ENCODE results near the gene GABARAP.
A peak's percentile ranks its signal among the peaks of the same experiment; 100 is the strongest.

GABARAP gene

DNA sequence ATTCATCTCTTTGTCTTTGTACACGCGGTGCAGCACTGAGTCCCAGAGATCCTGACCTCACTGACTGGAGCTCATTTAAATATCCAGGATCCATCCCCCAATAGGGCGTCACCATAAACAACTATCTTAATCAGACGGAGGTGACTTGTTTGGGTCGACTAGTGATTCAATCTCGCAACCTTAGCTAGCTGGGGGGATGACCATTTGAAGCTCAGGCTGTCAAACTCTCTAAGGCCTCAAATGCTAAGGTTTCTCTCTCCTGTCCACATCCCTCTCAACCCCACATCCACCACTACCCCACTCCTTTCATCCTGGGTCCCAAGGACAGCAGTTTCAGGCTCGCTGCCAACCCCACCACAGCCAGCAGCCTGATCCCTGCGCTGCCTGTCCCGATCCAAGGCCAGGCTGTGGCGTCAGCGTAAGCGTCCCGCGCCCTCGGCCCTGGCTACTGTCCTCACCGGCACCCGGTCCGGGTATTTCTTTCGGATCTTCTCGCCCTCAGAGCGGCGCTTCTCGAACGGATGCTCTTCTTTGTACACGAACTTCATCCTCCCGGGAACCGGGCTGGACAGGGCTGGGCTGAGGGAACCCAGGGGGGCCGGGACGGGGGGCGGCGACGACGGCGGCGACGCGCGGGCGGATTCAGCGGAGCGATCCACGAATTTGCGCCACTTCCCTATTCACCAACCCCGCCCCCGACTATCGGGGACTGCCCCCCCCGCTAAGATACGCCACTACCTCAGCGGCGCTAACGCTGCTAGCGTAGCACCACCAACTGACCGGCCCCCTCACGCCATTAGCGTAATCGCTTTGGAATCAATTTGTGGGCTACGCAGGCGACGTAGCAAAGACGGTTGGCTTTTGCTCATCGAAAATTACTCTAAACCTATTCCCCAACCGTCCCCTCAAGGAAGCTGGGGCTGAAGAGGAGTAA lies at the start of gene GABARAP (continued):
- no peak; the same call in 1 of the 2 replicates for TF ChIP-seq ZXDB (tag by site-specific recombination; IDR thresholded peaks at IDR 0.05)
- no peak for TF ChIP-seq ZNF529 (tag by site-specific recombination; IDR thresholded peaks at IDR 0.05; ENCODE audit: insufficient replicate concordance)
- TF ChIP-seq, protein P1, sequence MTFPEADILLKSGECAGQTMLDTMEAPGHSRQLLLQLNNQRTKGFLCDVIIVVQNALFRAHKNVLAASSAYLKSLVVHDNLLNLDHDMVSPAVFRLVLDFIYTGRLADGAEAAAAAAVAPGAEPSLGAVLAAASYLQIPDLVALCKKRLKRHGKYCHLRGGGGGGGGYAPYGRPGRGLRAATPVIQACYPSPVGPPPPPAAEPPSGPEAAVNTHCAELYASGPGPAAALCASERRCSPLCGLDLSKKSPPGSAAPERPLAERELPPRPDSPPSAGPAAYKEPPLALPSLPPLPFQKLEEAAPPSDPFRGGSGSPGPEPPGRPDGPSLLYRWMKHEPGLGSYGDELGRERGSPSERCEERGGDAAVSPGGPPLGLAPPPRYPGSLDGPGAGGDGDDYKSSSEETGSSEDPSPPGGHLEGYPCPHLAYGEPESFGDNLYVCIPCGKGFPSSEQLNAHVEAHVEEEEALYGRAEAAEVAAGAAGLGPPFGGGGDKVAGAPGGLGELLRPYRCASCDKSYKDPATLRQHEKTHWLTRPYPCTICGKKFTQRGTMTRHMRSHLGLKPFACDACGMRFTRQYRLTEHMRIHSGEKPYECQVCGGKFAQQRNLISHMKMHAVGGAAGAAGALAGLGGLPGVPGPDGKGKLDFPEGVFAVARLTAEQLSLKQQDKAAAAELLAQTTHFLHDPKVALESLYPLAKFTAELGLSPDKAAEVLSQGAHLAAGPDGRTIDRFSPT (tag by site-specific recombination; IDR thresholded peaks at IDR 0.05) = no peak; the same call in 1 of the 2 replicates
- TF ChIP-seq GLIS2 (tag by site-specific recombination; IDR thresholded peaks at IDR 0.05) = peak; percentile 98
- TF ChIP-seq FEZF1 (tag by site-specific recombination; IDR thresholded peaks at IDR 0.05) = no peak
- TF ChIP-seq, protein P2, sequence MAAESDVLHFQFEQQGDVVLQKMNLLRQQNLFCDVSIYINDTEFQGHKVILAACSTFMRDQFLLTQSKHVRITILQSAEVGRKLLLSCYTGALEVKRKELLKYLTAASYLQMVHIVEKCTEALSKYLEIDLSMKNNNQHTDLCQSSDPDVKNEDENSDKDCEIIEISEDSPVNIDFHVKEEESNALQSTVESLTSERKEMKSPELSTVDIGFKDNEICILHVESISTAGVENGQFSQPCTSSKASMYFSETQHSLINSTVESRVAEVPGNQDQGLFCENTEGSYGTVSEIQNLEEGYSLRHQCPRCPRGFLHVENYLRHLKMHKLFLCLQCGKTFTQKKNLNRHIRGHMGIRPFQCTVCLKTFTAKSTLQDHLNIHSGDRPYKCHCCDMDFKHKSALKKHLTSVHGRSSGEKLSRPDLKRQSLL (tag by site-specific recombination; IDR thresholded peaks at IDR 0.05) = no peak
- TF ChIP-seq ZEB2 (tag by site-specific recombination; IDR thresholded peaks at IDR 0.05) = peak; percentile 73
- TF ChIP-seq ZFP3 (tag by site-specific recombination; IDR thresholded peaks at IDR 0.05; ENCODE audit: low read depth) = no peak
- no peak for TF ChIP-seq ZNF302 (tag by site-specific recombination; IDR thresholded peaks at IDR 0.05; ENCODE audit: low read depth)
- TF ChIP-seq ZNF626 (tag by site-specific recombination; IDR thresholded peaks at IDR 0.05) = no peak
- no peak for TF ChIP-seq OSR2 (tag by site-specific recombination; IDR thresholded peaks at IDR 0.05)
- no peak for TF ChIP-seq ZNF510 (tag by site-specific recombination; IDR thresholded peaks at IDR 0.05; ENCODE audit: insufficient replicate concordance)
- no peak for TF ChIP-seq GLI2 (tag by site-specific recombination; IDR thresholded peaks at IDR 0.05; ENCODE audit: borderline replicate concordance, low read depth)
- peak; percentile 88 for TF ChIP-seq KLF16 (tag by site-specific recombination; IDR thresholded peaks at IDR 0.05)
- TF ChIP-seq ZFP69B (tag by site-specific recombination; IDR thresholded peaks at IDR 0.05) = no peak
- TF ChIP-seq SALL2 (tag by site-specific recombination; IDR thresholded peaks at IDR 0.05; ENCODE audit: borderline replicate concordance) = no peak
- TF ChIP-seq ZNF701 (tag by site-specific recombination; IDR thresholded peaks at IDR 0.05) = no peak
- TF ChIP-seq ZNF37A (tag by site-specific recombination; IDR thresholded peaks at IDR 0.05) = no peak
- TF ChIP-seq, protein P3, sequence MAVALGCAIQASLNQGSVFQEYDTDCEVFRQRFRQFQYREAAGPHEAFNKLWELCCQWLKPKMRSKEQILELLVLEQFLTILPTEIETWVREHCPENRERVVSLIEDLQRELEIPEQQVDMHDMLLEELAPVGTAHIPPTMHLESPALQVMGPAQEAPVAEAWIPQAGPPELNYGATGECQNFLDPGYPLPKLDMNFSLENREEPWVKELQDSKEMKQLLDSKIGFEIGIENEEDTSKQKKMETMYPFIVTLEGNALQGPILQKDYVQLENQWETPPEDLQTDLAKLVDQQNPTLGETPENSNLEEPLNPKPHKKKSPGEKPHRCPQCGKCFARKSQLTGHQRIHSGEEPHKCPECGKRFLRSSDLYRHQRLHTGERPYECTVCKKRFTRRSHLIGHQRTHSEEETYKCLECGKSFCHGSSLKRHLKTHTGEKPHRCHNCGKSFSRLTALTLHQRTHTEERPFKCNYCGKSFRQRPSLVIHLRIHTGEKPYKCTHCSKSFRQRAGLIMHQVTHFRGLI (tag by site-specific recombination; IDR thresholded peaks at IDR 0.05) = no peak
- no peak for TF ChIP-seq ZNF426 (tag by site-specific recombination; IDR thresholded peaks at IDR 0.05)
- no peak for TF ChIP-seq ZNF394 (tag by site-specific recombination; IDR thresholded peaks at IDR 0.05; ENCODE audit: borderline replicate concordance)
- TF ChIP-seq, protein P4, sequence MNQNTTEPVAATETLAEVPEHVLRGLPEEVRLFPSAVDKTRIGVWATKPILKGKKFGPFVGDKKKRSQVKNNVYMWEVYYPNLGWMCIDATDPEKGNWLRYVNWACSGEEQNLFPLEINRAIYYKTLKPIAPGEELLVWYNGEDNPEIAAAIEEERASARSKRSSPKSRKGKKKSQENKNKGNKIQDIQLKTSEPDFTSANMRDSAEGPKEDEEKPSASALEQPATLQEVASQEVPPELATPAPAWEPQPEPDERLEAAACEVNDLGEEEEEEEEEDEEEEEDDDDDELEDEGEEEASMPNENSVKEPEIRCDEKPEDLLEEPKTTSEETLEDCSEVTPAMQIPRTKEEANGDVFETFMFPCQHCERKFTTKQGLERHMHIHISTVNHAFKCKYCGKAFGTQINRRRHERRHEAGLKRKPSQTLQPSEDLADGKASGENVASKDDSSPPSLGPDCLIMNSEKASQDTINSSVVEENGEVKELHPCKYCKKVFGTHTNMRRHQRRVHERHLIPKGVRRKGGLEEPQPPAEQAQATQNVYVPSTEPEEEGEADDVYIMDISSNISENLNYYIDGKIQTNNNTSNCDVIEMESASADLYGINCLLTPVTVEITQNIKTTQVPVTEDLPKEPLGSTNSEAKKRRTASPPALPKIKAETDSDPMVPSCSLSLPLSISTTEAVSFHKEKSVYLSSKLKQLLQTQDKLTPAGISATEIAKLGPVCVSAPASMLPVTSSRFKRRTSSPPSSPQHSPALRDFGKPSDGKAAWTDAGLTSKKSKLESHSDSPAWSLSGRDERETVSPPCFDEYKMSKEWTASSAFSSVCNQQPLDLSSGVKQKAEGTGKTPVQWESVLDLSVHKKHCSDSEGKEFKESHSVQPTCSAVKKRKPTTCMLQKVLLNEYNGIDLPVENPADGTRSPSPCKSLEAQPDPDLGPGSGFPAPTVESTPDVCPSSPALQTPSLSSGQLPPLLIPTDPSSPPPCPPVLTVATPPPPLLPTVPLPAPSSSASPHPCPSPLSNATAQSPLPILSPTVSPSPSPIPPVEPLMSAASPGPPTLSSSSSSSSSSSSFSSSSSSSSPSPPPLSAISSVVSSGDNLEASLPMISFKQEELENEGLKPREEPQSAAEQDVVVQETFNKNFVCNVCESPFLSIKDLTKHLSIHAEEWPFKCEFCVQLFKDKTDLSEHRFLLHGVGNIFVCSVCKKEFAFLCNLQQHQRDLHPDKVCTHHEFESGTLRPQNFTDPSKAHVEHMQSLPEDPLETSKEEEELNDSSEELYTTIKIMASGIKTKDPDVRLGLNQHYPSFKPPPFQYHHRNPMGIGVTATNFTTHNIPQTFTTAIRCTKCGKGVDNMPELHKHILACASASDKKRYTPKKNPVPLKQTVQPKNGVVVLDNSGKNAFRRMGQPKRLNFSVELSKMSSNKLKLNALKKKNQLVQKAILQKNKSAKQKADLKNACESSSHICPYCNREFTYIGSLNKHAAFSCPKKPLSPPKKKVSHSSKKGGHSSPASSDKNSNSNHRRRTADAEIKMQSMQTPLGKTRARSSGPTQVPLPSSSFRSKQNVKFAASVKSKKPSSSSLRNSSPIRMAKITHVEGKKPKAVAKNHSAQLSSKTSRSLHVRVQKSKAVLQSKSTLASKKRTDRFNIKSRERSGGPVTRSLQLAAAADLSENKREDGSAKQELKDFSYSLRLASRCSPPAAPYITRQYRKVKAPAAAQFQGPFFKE (tag by site-specific recombination; IDR thresholded peaks at IDR 0.05; ENCODE audit: borderline replicate concordance) = no peak
- no peak for TF ChIP-seq ZNF596 (tag by site-specific recombination; IDR thresholded peaks at IDR 0.05)
- no peak; the same call in none of the 2 replicates for TF ChIP-seq SP3 (tag by site-specific recombination; IDR thresholded peaks at IDR 0.05)
- no peak for TF ChIP-seq ZNF398 (tag by site-specific recombination; IDR thresholded peaks at IDR 0.05)
- no peak for TF ChIP-seq ZNF146 (tag by site-specific recombination; IDR thresholded peaks at IDR 0.05)
